ENCODE data around the gene RAB8A. TPM values are rescaled to one million over a fixed set of nuclear protein-coding genes. Genes with fewer than 3 reads are reported as not detected.
"Not testable (repeated sequence)": the region's sequence is repeated elsewhere in the genome, so short reads cannot be mapped to it uniquely, and the experiment has no call there.

Gene RAB8A
- total RNA-seq, 1 donor, result 107 TPM

DNA sequence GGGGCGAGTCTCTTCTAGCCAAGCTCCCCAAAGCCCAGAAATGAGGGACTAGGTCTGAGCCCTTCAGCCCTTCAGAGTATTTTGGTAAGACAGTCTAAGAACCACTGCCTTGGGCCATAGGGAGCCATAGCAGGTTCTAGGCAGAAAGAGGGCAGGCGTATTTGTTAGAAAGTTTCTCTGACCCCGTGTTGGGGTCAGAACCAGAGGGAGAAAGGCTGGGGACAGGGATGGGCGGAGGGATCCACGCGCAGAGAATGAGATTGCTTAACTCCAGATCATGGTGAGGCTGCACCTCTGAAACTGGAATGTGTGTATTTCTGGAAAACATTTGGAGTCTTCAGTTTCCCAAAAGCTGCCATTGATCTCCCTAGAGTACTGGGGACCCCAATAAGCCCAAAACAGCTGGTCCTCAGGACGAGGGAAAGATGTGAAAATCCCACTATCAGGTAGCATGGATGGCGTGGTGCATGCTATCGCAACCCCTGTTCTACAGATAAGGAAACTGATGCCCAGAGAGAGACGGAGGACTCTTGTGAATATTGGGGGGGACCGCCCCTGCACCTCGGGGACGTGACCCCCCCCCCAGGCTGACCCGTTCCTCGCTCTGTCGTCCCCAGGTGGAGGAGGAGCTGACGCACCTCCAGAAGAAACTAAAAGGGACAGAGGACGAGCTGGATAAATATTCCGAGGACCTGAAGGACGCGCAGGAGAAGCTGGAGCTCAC lies 36.1 kb upstream of the RAB8A start:
- H3K9me3 ChIP-seq (ENCODE audit: low read depth, low read length), result no peaks in the 10 kb centered on the region
- peak overlapping the region; percentile 80 for H3K4me3 ChIP-seq (ENCODE audit: low read length)
- H3K27me3 ChIP-seq (ENCODE audit: insufficient read depth, low read length), result no peaks in the 10 kb centered on the region
- peaks cover 65% of the 10 kb centered on the region for H3K4me1 ChIP-seq (ENCODE audit: insufficient read depth, low read length)

GRCh38 chr19:16076154-16076957 lies 35.3 kb upstream of the RAB8A start, which contains the start of gene TPM4:
TPM4 (plus strand) TSS chr19:16076495; CDS start chr19:16076566, 71 bp downstream.
- H3K4me3 ChIP-seq (ENCODE audit: low read length), result peak within 1 kb of the TSS; percentile 80

GRCh38 chr19:16076958-16077611 lies 34.6 kb upstream of the RAB8A start:
- H3K9me3 ChIP-seq (ENCODE audit: low read depth, low read length), result no peaks in the 10 kb centered on the region
- peaks cover 68% of the 10 kb centered on the region for H3K4me1 ChIP-seq (ENCODE audit: insufficient read depth, low read length)

More at GRCh38 chr19:16076154-16076957, 35.3 kb upstream of the RAB8A start, which contains the start of gene TPM4:
- H3K9me3 ChIP-seq (ENCODE audit: low read depth, low read length), result no peaks in the 10 kb centered on the region
- H3K4me1 ChIP-seq (ENCODE audit: insufficient read depth, low read length), result peaks cover 65% of the 10 kb centered on the region
- no peaks in the 10 kb centered on the region for H3K27me3 ChIP-seq (ENCODE audit: insufficient read depth, low read length)

GRCh38 chr19:16077984-16078758 lies 33.5 kb upstream of the RAB8A start:
- no peaks in the 10 kb centered on the region for H3K27me3 ChIP-seq (ENCODE audit: insufficient read depth, low read length)
- H3K4me1 ChIP-seq (ENCODE audit: insufficient read depth, low read length), result peaks cover 78% of the 10 kb centered on the region
- peak overlapping the region; percentile 80 for H3K4me3 ChIP-seq (ENCODE audit: low read length)
- H3K9me3 ChIP-seq (ENCODE audit: low read depth, low read length), result no peaks in the 10 kb centered on the region

More at GRCh38 chr19:16076958-16077611, 34.6 kb upstream of the RAB8A start:
- H3K4me3 ChIP-seq (ENCODE audit: low read length), result peak overlapping the region; percentile 80
- no peaks in the 10 kb centered on the region for H3K27me3 ChIP-seq (ENCODE audit: insufficient read depth, low read length)

GRCh38 chr19:16078759-16079707 lies 32.7 kb upstream of the RAB8A start:
- peaks cover 85% of the 10 kb centered on the region for H3K4me1 ChIP-seq (ENCODE audit: insufficient read depth, low read length)
- H3K4me3 ChIP-seq (ENCODE audit: low read length), result peak overlapping the region; percentile 80
- H3K27me3 ChIP-seq (ENCODE audit: insufficient read depth, low read length), result no peaks in the 10 kb centered on the region
- no peaks in the 10 kb centered on the region for H3K9me3 ChIP-seq (ENCODE audit: low read depth, low read length)

GRCh38 chr19:16084067-16084685 lies 27.5 kb upstream of the RAB8A start:
- Histone ChIP-seq H3K27me3 (ENCODE audit: insufficient read depth, low read length) (no peaks in the 10 kb centered on the region), H3K9me3 (ENCODE audit: low read depth, low read length) (no peaks in the 10 kb centered on the region), H3K4me3 (ENCODE audit: low read length) (no peak overlapping the region), H3K4me1 (ENCODE audit: insufficient read depth, low read length) (peaks cover 83% of the 10 kb centered on the region)

- no peaks in the 10 kb centered on the region for H3K27me3 ChIP-seq (ENCODE audit: insufficient read depth, low read length)
- no peaks in the 10 kb centered on the region for H3K9me3 ChIP-seq (ENCODE audit: low read depth, low read length)
- no peak overlapping the region for H3K4me3 ChIP-seq (ENCODE audit: low read length)
- H3K4me1 ChIP-seq (ENCODE audit: insufficient read depth, low read length), result peaks cover 74% of the 10 kb centered on the region
These were observed 26.6 kb upstream of the RAB8A start for GRCh38 chr19:16085115-16085514.

GRCh38 chr19:16087404-16087803 lies 24.3 kb upstream of the RAB8A start:
- H3K4me3 ChIP-seq (ENCODE audit: low read length), result not testable (repeated sequence)
- peaks cover 52% of the 10 kb centered on the region for H3K4me1 ChIP-seq (ENCODE audit: insufficient read depth, low read length)

DNA sequence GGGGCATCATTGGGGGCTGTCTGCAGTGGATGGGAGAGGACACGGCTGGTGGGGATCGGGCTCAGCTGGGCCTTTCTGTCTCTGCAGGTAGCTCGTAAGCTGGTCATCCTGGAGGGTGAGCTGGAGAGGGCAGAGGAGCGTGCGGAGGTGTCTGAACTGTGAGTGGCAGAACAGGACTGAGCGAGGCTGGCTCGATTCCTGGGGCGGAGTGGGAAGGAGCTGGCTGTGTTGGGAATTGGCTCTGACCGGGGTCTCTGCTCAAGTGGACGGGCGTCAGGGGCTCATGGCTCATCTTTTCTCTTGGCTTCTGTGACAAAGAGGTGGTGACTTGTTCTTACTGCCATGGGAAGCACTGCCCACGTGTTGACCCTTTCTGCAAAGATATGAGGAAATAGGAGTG lies 23.7 kb upstream of the RAB8A start:
- H3K4me3 ChIP-seq (ENCODE audit: low read length), result no peak overlapping the region
- H3K4me1 ChIP-seq (ENCODE audit: insufficient read depth, low read length), result peaks cover 46% of the 10 kb centered on the region
- no peaks in the 10 kb centered on the region for H3K9me3 ChIP-seq (ENCODE audit: low read depth, low read length)
- no peaks in the 10 kb centered on the region for H3K27me3 ChIP-seq (ENCODE audit: insufficient read depth, low read length)

More at GRCh38 chr19:16087404-16087803, 24.3 kb upstream of the RAB8A start:
- H3K27me3 ChIP-seq (ENCODE audit: insufficient read depth, low read length); H3K9me3 ChIP-seq (ENCODE audit: low read depth, low read length): not testable (repeated sequence)

- H3K4me3 ChIP-seq (ENCODE audit: low read length), result no peak overlapping the region
- no peaks in the 10 kb centered on the region for H3K9me3 ChIP-seq (ENCODE audit: low read depth, low read length)
- H3K4me1 ChIP-seq (ENCODE audit: insufficient read depth, low read length), result peaks cover 41% of the 10 kb centered on the region
- no peaks in the 10 kb centered on the region for H3K27me3 ChIP-seq (ENCODE audit: insufficient read depth, low read length)
These were observed 23.2 kb upstream of the RAB8A start for GRCh38 chr19:16088351-16089009.

DNA sequence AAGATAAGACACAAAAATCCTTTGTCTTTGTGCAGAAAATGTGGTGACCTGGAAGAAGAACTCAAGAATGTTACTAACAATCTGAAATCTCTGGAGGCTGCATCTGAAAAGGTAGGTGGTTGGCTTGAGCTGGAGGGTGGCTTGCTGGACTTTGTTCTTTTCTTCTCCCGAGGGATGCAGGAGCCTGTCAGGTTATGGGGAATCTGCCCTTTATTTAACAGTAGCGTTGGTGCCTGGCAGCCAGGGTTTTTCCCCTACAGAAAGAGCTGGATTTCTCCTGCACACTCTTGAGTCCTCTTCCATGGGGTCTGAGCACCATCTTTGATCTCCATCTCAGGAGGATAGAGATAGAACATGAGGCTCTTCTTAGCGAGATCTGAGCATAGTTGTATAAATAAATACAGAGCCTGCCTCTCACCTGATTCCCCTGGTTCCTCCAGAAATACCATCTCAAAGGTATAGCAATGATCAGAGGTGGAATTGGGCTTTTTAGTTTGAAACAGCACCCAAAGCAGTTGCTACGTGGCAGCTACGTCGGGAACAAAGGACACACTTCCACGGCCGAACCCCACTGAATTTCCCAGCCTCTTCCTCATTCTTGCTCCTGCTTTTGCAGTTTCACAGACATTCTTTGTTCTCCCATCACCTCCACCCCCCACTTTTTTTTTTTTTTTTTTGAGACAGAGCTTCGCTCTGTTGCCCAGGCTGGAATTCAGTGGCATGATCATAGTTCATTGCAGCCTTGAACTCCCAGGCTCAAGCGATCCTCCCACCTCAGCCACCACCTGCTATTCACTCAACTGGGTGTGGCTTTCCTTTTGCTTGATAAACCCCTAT lies 22.5 kb upstream of the RAB8A start:
- H3K4me3 ChIP-seq (ENCODE audit: low read length), result no peak overlapping the region
- peaks cover 33% of the 10 kb centered on the region for H3K4me1 ChIP-seq (ENCODE audit: insufficient read depth, low read length)
- no peaks in the 10 kb centered on the region for H3K9me3 ChIP-seq (ENCODE audit: low read depth, low read length)
- no peaks in the 10 kb centered on the region for H3K27me3 ChIP-seq (ENCODE audit: insufficient read depth, low read length)

Measured in mononuclear cell (primary cell).